Lower leg skin (tissue), 3 donors: ENCODE data around the gene FLOT1.

Experiments used
- CTCF ChIP-seq, 3 donors: fragments of 450-650 bp; IDR thresholded peaks; one replicate each; pipeline ENCODE4 v1.5.1; 2016; ENCODE audit warnings: antibody characterized with exemption in 3 of 3, mild to moderate bottlenecking in 3 of 3, moderate library complexity in 2 of 3
- POLR2A ChIP-seq, 2 donors: fragments of 450-650 bp; IDR thresholded peaks; one replicate each; pipeline ENCODE4 v1.6.1; 2016 to 2017; ENCODE audit warnings: antibody characterized with exemption in 2 of 2, mild to moderate bottlenecking in 1 of 2, moderate library complexity in 1 of 2

DNA sequence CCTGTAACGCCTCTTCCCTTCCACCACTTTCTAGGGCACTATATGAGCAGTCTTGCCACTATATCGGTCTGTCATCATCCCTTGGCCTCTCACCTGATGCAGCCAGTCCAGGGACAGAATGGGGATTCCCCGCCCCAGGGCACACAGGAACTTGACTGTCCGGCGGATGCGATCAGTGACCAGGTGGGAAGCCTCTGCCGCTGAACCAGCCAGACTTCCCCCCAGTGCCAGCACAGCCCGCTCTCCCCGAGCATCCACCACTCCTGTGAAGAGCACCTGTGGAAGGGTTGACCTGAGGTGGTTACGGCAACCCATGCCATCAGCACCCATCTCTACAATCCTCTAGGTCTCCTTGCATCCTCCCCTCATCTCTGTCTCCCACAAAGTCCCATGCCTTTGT lies 39.5 kb downstream of the FLOT1 start:
- TF ChIP-seq POLR2A (IDR thresholded peaks at IDR 0.05) (no peak), CTCF (IDR thresholded peaks at IDR 0.05) (no peak)
